ENCODE measurements around the gene DAP3.
"Not testable (repeated sequence)": the region's sequence is repeated elsewhere in the genome, so short reads cannot be mapped to it uniquely, and the experiment has no call there.

The DAP3 gene

DNA sequence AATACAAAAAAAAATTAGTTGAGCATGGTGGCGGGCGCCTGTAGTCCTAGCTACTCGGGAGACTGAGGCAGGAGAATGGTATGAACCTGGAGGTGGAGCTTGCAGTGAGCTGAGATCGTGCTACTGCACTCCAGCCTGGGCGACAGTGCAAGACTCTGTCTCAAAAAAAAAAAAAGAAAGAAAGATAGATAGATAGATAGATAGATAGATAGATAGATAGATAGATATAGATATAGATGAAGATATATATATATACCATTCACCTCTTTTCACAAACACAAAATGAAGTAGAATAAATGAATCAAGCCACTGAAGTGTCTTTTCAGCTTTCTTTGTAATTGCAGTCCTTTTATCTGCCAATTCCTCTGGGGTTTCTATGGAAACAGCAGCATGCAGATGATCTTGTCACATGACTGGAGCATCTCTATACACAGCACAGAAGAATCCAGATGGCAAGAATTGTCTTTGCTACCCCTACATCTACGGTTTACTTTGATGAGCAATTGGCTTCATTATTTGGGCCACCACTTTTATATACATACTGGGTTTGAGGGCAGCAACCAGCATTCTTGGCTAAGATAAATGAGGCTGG, 29.7 kb downstream of the DAP3 start:
- DNase-seq, H3K9me3 Mint-ChIP-seq, H3K27ac Mint-ChIP-seq, H3K27me3 Mint-ChIP-seq, H3K4me3 Mint-ChIP-seq: not testable (repeated sequence)
- Mint-ChIP-seq H3K4me1 (ENCODE audit: low read depth) (peaks cover 14% of the 10 kb centered on the region), H3K36me3 (ENCODE audit: low read depth) (peaks cover 89% of the 10 kb centered on the region)

DNA sequence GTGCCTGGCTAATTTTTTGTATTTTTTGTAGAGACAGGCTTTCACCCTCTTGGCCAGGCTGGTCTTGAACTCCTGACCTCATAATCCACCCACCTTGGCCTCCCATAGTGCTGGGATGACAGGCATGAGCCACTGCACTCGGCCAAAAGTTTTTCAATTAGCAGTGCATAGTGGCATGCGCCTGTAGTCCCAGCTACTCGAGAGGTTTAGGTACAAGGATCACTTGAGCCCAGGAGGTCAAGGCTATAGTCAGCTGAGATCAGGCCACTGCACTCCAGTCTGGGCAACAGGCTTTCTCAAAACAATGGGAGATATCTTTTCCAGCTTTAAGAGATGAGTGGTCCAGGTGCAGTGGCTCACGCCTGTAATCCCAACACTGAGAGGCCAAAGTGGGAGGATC, 30.8 kb downstream of the DAP3 start:
- Mint-ChIP-seq H3K9me3 (no peaks in the 10 kb centered on the region), H3K4me3 (no peak overlapping the region), H3K27me3 (no peaks in the 10 kb centered on the region), H3K4me1 (ENCODE audit: low read depth) (peaks cover 14% of the 10 kb centered on the region), H3K36me3 (ENCODE audit: low read depth) (peaks cover 82% of the 10 kb centered on the region), H3K27ac (no peak overlapping the region)
- no peak for DNase-seq

DNA sequence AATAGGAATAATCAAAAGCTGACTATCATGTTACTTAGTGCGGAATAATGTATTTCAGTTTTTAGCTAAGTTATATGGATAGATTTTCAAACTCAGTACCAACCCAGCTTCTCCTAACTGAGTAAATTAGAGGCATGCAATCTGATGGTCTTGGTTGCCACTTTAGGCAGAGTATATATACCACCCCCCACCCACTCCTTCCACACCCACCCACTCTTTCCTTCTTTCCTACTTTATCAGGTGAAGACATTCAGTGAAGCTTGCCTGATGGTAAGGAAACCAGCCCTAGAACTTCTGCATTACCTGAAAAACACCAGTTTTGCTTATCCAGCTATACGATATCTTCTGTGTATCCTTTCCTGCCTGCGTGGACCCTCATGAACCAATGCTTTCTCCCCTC, 36.3 kb downstream of the DAP3 start:
- no peaks in the 10 kb centered on the region for H3K9me3 Mint-ChIP-seq
- no peak overlapping the region for H3K27ac Mint-ChIP-seq
- no peaks in the 10 kb centered on the region for H3K4me1 Mint-ChIP-seq (ENCODE audit: low read depth)
- H3K4me3 Mint-ChIP-seq: no peak overlapping the region
- H3K36me3 Mint-ChIP-seq (ENCODE audit: low read depth): peaks cover 75% of the 10 kb centered on the region
- DNase-seq: no peak
- no peaks in the 10 kb centered on the region for H3K27me3 Mint-ChIP-seq

DNA sequence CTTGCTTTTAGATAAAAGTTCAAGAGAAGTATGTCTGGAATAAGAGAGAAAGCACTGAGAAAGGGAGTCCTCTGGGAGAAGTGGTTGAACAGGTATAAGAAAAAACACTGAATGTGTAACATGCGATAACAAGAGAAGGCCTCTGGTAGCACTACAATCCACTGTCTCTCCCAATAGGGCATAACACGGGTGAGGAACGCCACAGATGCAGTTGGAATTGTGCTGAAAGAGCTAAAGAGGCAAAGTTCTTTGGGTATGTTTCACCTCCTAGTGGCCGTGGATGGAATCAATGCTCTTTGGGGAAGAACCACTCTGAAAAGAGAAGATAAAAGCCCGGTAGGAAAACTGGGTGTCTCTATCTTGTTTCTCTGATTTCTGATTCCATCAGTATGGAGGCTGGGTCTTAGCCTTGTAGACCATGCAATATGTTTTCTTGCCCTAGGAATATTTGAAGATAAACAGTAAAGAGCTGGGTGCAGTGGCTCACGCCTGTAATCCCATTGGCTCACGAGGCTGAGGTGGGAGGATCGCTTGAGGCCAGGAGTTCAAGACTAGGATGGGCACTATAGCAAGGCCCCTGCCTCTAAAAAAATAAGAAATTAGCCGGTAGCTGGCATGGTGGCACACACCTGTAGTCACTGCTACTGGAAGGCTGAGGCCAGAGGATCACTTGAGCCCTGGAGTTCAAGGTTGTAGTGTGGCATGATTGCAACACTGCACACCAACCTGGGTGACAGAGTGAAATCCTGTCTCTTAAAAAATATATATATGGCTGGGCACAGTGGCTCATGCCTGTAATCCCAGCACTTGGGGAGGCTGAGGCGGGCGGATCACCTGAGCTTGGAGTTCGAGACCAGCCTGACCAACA, 40.4 kb downstream of the DAP3 start:
- Mint-ChIP-seq H3K27ac (peak overlapping the region; percentile 11), H3K9me3 (no peaks in the 10 kb centered on the region), H3K4me3 (no peak overlapping the region), H3K27me3 (no peaks in the 10 kb centered on the region), H3K4me1 (ENCODE audit: low read depth) (no peaks in the 10 kb centered on the region), H3K36me3 (ENCODE audit: low read depth) (peaks cover 84% of the 10 kb centered on the region)
- DNase-seq: no peak

DNA sequence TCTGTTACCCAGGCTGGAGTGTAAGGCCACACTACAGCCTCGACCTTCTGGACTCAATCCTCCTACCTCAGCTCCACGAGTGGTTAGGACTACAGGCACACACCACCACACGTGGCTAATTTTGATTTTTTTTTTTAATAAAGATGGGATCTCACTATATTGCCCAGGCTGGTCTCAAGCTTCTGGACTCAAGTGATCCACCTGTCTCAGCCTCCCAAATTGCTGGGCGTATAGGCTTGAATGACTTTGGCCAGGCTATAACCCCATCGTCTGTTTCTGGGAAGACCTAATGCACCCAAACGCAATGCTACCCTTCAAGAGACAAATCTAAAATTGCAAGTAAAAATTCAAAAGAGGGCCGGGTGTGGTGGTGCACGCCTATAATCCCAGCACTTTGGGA, 52.1 kb downstream of the DAP3 start:
- H3K36me3 Mint-ChIP-seq (ENCODE audit: low read depth): peaks cover 38% of the 10 kb centered on the region
- no peaks in the 10 kb centered on the region for H3K27me3 Mint-ChIP-seq
- H3K4me3 Mint-ChIP-seq: no peak overlapping the region
- no peak overlapping the region for H3K27ac Mint-ChIP-seq
- no peak for DNase-seq
- H3K4me1 Mint-ChIP-seq (ENCODE audit: low read depth): peaks cover 4% of the 10 kb centered on the region
- H3K9me3 Mint-ChIP-seq: no peaks in the 10 kb centered on the region

DNA sequence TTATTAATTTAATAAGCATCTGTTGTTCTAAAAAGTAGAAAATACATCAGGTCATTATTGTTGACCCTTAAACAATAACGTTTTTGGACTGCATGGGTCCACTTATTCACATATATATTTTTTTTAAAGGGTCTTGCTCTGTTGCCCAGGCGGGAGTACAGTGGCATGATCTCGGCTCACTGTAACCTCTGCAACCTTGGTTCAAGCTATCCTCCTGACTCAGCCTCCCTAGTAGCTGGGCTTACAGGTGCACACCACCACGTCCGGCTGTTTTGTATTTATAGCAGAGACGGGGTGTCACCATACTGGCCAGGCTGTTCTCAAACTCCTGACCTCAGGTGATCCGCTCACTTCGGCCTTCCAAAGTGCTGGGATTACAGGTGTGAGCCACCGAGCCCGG, 53.0 kb downstream of the DAP3 start:
- Mint-ChIP-seq H3K27ac (no peak overlapping the region), H3K36me3 (ENCODE audit: low read depth) (peaks cover 29% of the 10 kb centered on the region), H3K4me3 (no peak overlapping the region), H3K9me3 (no peaks in the 10 kb centered on the region), H3K4me1 (ENCODE audit: low read depth) (peaks cover 4% of the 10 kb centered on the region), H3K27me3 (no peaks in the 10 kb centered on the region)
- DNase-seq: no peak

DNA sequence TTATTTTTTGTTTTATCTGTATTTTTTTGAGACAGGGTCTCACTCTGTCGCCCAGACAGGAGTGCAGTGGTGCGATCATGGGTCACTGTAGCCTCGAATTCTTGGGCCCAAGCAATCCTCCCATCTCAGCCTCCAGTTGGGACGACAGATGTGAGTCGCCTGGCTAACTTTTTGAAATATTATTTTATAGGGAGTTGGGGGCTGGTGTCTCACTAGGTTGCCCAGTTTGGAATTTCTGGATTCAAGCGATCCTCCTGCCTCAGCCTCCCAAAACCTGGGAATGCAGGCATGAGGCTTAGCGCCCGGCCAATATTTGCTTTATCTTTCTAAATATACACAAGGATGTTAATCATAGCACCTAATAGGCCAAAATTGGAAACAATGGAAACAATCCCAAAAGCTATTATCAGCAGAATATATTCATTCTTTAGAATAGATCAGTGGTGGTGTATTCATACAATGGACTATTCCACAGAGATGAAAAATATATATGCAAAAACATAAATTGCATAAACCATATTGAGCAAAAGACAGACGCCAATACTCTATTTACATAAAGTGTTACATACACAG, 55.9 kb downstream of the DAP3 start:
- peaks cover 13% of the 10 kb centered on the region for H3K4me1 Mint-ChIP-seq (ENCODE audit: low read depth)
- H3K27ac Mint-ChIP-seq: peak overlapping the region; percentile 96
- H3K36me3 Mint-ChIP-seq (ENCODE audit: low read depth): peaks cover 23% of the 10 kb centered on the region
- no peaks in the 10 kb centered on the region for H3K27me3 Mint-ChIP-seq
- no peak for DNase-seq
- no peaks in the 10 kb centered on the region for H3K9me3 Mint-ChIP-seq
- peak overlapping the region; percentile 93 for H3K4me3 Mint-ChIP-seq

DNA sequence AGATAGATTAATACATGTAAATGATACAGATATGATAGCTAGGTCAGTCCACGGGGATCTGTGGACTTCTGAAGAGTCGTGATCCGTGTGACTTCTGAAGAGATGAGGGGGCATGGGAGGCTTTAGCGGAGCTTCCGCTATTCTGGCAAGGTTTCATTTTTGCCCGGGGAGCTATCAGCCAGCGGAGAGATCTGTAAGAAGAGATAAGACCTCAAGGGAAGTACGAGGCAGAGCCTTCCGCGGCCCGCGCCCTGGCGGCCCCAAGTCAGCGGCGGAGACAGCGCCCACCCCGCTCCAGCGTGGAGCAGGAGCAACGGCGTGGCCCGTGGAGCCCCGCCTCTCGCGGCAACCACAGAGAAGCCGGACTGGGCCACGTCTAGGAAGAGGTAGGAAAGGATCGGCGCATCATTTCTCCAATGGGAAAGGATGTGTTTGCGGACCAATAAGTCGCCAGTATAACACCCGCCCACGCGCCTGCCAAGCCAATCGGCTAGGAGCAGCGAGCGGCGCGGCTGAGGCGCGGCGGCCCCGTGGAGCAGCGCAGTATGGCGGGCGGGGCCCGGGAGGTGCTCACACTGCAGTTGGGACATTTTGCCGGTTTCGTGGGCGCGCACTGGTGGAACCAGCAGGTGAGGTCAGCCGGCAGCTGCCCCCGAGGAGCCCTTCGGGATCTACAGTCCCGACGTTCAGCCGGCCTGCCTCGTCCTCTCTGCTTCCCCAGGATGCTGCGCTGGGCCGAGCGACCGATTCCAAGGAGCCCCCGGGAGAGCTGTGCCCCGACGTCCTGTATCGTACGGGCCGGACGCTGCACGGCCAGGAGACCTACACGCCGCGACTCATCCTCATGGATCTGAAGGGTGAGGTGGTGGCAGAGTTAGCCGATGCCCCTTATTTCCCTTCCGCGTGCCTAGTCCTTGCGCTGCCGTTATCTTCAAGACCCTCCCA, 56.7 kb downstream of the DAP3 start:
- H3K4me3 Mint-ChIP-seq: peak overlapping the region; percentile 93
- peaks cover 23% of the 10 kb centered on the region for H3K36me3 Mint-ChIP-seq (ENCODE audit: low read depth)
- DNase-seq: peak; percentile 97
- not testable (repeated sequence) for H3K9me3 Mint-ChIP-seq, H3K27me3 Mint-ChIP-seq
- H3K4me1 Mint-ChIP-seq (ENCODE audit: low read depth): peaks cover 13% of the 10 kb centered on the region
- peak overlapping the region; percentile 96 for H3K27ac Mint-ChIP-seq

DNA sequence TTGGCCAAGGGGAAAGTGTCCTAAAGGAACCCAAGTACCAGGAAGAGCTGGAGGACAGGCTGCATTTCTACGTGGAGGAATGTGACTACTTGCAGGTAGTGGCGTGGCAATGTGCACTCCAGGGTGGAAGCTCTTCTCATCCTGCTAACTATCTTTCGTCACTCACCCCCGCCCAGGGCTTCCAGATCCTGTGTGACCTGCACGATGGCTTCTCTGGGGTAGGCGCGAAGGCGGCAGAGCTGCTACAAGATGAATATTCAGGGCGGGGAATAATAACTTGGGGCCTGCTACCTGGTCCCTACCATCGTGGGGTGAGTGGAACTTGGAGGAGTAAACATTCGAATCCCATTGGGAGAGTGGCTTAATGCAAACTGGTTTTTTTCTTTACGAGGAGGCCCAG, 58.7 kb downstream of the DAP3 start:
- peaks cover 13% of the 10 kb centered on the region for H3K4me1 Mint-ChIP-seq (ENCODE audit: low read depth)
- H3K4me3 Mint-ChIP-seq, H3K9me3 Mint-ChIP-seq, H3K27me3 Mint-ChIP-seq, DNase-seq: not testable (repeated sequence)
- H3K27ac Mint-ChIP-seq: peak overlapping the region; percentile 73
- peaks cover 41% of the 10 kb centered on the region for H3K36me3 Mint-ChIP-seq (ENCODE audit: low read depth)

DNA sequence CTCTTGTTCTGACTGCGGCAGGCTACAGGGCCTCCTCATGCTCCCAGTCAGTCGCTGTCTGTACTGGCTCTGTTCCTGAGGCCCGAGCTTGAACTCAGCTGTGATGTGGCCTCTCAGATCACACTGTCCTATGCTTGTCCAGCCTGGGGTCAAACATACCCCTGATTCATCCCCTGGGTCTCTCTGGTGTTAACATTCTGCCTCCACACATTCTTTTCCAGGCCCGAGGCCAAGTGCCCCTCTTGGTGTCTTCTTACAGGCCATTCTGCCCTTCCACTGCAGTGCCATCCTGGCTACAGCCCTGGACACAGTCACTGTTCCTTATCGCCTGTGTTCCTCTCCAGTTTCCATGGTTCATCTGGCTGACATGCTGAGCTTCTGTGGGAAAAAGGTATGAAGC, 59.2 kb downstream of the DAP3 start:
- H3K27ac Mint-ChIP-seq: peak overlapping the region; percentile 73
- H3K9me3 Mint-ChIP-seq, H3K27me3 Mint-ChIP-seq, DNase-seq, H3K4me3 Mint-ChIP-seq: not testable (repeated sequence)
- H3K36me3 Mint-ChIP-seq (ENCODE audit: low read depth): peaks cover 47% of the 10 kb centered on the region
- peaks cover 13% of the 10 kb centered on the region for H3K4me1 Mint-ChIP-seq (ENCODE audit: low read depth)

DNA sequence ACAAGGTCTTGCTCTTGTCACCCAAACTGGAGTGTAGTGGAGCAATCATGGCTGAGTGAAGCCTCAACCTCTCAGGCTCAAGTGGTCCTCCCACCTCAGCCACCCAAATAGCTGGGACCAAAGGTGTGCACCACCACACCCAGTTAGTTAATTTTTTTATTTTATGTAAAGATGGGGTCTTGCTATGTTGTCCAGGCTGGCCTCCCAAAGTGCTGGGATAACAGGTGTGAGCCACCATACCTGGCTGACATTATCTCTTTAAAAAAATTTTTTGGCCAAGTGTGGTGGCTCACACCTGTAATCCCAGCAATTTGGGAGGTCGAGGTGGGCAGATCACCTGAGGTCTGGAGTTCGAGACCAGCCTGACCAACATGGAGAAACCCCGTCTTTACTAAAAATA, 70.1 kb downstream of the DAP3 start:
- peaks cover 83% of the 10 kb centered on the region for H3K36me3 Mint-ChIP-seq (ENCODE audit: low read depth)
- not testable (repeated sequence) for H3K4me3 Mint-ChIP-seq; H3K9me3 Mint-ChIP-seq; H3K4me1 Mint-ChIP-seq (ENCODE audit: low read depth); H3K27me3 Mint-ChIP-seq; H3K27ac Mint-ChIP-seq; DNase-seq

DNA sequence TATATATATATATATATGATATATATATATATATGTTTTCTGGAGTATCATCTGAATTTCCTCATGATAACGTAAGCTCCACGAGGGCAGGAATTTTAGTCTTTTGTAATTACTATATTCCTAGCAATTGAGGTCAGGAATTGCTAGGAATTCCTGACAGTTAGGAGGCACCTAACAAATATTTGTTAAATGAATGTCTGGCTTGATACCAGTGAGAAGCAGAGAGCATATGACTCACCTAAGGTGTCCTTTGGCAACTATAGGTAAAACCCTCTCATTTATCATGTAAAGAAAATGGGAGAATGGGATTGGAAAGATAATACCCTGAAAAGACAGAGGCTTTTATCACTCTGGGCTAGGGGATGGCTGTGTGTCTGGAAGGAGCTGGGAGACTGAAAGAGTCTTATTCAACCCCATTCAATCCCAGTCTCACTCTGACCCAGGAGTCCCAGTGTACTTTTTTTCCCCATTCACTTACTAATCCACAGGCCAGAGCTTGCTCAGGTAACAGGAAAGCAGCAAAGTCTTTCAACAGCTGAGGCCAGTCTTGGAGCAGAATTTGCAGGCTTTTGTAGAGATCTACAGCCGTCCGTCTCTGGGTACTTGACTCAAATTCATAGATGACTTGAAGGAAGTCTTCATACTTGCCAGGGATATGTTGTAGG, 71.2 kb downstream of the DAP3 start:
- no peak overlapping the region for H3K4me3 Mint-ChIP-seq
- no peaks in the 10 kb centered on the region for H3K9me3 Mint-ChIP-seq
- no peak overlapping the region for H3K27ac Mint-ChIP-seq
- peaks cover 87% of the 10 kb centered on the region for H3K36me3 Mint-ChIP-seq (ENCODE audit: low read depth)
- no peak for DNase-seq
- no peaks in the 10 kb centered on the region for H3K4me1 Mint-ChIP-seq (ENCODE audit: low read depth)
- H3K27me3 Mint-ChIP-seq: no peaks in the 10 kb centered on the region

DNA sequence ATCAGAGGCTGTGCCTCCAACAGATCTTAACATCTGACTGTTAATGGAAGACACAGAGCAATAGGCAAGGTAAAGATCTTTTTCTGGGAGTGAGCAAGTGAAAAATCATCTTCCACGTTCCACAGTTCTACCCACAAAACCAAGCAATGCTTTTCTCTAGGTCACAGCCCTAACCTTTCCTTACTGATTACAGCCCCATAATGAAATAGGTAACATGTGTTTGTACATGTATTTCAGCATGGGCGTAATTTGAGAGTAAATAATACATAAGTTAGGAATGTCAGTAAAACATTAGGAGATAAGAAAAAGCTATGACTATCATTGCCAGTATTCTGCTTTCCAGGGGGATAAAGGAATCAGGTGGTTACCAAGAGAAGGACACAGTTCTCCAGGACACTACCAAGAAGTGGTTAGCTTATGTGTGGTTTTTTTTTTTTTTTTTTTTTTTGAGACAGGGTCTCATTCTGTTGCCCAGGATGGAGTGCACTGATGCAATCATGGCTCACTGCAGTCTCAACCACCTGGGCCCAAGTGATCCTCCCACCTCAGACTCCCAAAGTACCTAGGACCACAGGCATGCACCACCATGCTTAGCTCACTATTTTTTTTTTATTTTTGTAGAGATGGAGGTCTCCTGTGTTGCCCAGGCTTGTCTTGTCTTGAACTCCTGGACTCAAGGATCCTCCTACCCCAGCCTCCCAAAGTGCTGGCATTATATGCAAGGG, 72.0 kb downstream of the DAP3 start:
- H3K4me1 Mint-ChIP-seq (ENCODE audit: low read depth): no peaks in the 10 kb centered on the region
- peaks cover 87% of the 10 kb centered on the region for H3K36me3 Mint-ChIP-seq (ENCODE audit: low read depth)
- no peaks in the 10 kb centered on the region for H3K9me3 Mint-ChIP-seq
- no peak overlapping the region for H3K27ac Mint-ChIP-seq
- no peak for DNase-seq
- no peaks in the 10 kb centered on the region for H3K27me3 Mint-ChIP-seq
- H3K4me3 Mint-ChIP-seq: no peak overlapping the region
